ENCODE data around the gene GLRX.

DNA sequence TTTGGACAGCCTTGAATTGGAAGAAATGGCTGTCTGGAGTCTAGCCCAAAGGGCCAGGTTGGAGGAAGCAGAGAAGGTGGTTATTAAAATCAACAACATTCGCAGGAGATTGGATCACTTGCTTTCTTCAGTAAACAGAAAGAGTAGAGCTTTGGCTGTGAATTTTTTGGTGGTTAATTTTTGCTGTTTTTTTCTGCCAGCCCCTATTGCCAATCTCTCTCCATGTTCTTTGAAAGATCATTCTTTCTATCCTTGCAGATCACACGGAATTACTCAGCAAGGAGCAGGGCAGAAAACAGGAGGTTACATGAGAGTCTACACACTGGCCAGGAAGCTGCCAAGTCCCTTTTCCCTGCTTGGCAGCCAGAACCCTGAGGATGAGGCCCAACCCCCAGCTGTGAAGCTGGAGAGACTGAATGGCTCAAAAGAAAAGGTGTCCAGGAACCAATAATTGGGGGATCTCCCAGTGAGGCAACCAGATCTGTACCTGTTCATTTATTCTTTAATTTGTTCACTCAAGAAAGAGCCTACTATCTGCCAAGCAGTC is 13.0 kb downstream of the GLRX start:
- TF ChIP-seq TEAD4 (IDR thresholded peaks at IDR 0.05) (no peak), EP300 (IDR thresholded peaks at IDR 0.05; ENCODE audit: borderline replicate concordance) (no peak), YY1 (IDR thresholded peaks at IDR 0.05; ENCODE audit: low read depth) (no peak), RAD21 (IDR thresholded peaks at IDR 0.05; ENCODE audit: low read depth) (no peak), TAF1 (IDR thresholded peaks at IDR 0.05; ENCODE audit: low read depth) (no peak), EGR1 (IDR thresholded peaks at IDR 0.05) (no peak), CEBPB (IDR thresholded peaks at IDR 0.05) (no peak)
- TF ChIP-seq, protein P1, sequence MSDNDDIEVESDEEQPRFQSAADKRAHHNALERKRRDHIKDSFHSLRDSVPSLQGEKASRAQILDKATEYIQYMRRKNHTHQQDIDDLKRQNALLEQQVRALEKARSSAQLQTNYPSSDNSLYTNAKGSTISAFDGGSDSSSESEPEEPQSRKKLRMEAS (IDR thresholded peaks at IDR 0.05): no peak
